Measurements from ENCODE around the gene DAGLB. TPM values are rescaled to one million over a fixed set of nuclear protein-coding genes. Genes with fewer than 3 reads are reported as not detected.
A peak's percentile ranks its signal among the peaks of the same experiment; 100 is the strongest.

Gene DAGLB
- total RNA-seq: 21.2 TPM

- intact Hi-C loops (cut with DNase I): no loop called here
- ATAC-seq (peak; percentile 97), DNase-seq (ENCODE audit: low spot score) (peak; percentile 98)
Measured at GRCh38 chr7:6447581-6448199, at the start of gene DAGLB. TSS of gene DAGLB (minus strand) at chr7:6447954. CDS start at chr7:6447842, 112 bp downstream.

DNA sequence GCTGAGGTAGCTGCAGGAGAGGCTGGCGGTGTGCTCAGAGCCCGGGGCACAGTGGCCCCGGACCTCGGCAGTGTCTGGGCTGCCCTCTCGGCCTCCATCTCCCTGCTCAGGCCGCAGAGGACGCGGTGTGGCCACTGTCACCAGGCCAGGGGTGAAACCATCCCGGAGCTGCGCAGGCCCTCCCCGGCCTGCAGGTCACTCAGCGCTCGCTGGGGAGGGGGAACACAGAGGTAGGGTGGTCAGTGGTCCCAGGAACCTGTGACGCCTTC, 49.8 kb upstream of the DAGLB start:
- intact Hi-C loops (cut with DNase I): no loop called here
- no peak for ATAC-seq

DNA sequence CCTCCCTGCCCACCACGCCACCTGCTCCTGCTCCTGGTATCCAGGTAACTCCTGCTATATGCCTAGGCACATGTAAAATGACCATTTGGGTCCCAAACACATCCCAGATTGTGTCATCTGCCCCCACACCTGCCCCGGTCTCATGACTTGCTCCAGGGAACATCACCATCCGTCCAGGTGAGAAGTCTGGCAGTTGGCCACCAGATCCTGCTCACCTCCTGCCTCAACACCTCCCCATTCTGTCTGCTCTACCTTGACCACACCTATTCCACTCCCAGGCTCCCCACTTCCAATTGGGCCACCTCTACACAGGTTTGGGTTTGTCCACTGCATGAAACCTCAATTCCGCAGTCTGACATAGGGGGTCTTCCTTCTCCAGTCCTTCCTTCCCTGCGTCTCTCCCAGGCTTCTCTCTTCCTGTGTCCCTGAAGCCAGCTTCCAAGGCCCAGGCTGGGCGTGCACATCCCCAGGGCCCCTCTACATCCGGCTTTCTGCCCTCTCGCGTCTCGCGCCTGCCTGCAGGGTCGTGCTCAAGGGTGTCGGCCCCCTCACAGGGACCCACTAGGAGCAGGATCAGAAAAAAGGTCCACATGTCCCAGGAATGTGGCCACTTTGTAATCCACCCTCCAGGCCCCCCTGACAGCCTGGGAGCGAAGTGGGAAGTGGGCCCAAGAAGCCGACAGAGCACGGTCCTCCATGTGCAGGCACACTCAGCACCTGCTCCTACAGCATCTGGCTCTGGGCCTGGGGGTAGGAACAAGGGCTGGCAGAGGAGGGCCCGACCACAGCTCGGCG, 49.3 kb upstream of the DAGLB start:
- ATAC-seq (no peak), DNase-seq (ENCODE audit: low spot score) (no peak)
- intact Hi-C loops (cut with DNase I): no loop called here

More for the DNA sequence above, 49.8 kb upstream of the DAGLB start:
- no peak for DNase-seq (ENCODE audit: low spot score)

GRCh38 chr7:6495597-6496262, 48.0 kb upstream of the DAGLB start:
- intact Hi-C loops (cut with DNase I): no loop called here
- DNase-seq (ENCODE audit: low spot score): no peak
- ATAC-seq: no peak

DNA sequence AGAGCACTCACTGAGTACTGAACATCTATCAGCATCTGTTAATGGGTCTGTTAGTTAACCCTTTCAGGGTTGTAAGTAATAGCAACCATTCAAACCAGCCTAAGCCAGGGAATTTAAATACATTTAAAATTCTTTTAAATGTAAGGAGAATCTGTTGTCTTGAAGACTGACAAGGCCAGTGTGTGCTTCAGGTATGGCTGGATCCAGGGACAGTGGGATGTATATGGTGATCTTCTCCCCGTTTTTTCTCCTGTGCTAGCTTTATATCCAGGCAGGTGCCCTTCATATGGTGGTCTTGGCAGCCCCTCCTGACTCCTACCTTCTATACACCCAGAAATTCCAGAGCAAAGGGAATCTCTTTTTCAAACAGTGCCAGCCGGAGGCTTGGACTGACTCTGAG, 46.6 kb upstream of the DAGLB start:
- ATAC-seq: no peak
- no peak for DNase-seq (ENCODE audit: low spot score)
- intact Hi-C loops (cut with DNase I): no loop called here

DNA sequence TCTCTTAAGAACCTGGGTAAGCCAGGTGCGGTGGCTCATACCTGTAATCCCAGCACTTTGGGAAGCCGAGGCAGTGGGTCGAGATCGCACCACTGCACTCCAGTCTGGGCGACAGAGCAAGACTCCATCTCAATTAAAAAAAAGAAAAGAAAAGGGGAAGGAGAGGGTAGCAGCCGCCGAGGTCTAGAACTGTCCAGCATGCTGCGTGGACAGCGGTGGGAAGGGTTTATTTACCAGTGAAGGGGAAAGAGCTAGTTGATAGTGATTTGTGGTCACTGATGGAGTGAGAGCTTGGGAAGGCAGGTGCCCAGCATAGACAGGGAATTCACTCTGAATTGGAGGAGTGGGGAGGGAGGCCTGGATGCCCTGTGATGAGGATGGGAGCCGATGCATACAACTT, 43.4 kb upstream of the DAGLB start:
- ATAC-seq (no peak), DNase-seq (ENCODE audit: low spot score) (no peak)
- intact Hi-C loops (cut with DNase I): no loop called here

- no peak for DNase-seq (ENCODE audit: low spot score)
- intact Hi-C loops (cut with DNase I): no loop called here
Measured at GRCh38 chr7:6489612-6490011, 41.9 kb upstream of the DAGLB start.

GRCh38 chr7:6487184-6487545, 39.4 kb upstream of the DAGLB start:
- no peak for DNase-seq (ENCODE audit: low spot score)
- intact Hi-C loops (cut with DNase I): no loop called here
- no peak for ATAC-seq

More at GRCh38 chr7:6489612-6490011, 41.9 kb upstream of the DAGLB start:
- ATAC-seq: no peak

DNA sequence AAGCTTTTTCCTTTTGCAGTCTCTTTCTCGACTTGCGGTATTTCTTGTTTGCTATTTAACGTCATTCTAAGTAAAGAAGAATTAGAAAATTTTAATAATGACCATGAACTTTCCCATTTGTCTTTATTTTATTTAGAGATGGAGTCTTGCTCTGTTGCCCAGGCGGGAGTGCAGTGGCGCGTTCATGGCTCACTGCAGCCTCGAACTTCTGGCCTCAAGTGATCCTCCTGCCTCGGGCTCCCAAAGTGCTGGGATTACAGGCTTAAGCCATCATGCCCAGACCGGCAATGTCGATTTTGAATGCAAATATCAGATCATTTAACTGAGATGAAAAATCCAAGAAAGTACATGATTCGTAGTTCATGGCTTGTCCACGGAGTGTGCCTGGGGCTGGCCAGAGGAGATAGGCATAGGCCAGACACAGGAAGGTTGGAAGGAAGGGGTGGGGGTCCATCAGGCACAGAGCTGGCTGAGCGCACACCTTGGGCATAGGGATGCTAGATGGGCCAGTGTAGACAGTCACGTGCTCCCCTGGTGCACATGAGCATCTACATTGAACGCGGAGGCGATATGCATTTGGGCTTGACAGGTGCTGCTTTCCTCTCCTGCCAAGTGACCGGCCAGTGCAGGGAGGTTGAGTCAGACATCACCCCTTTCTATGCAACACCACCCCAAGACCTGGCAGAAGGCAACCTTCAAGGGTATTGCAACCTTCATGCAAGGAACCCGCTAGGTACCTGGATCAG, 38.9 kb upstream of the DAGLB start:
- no peak for ATAC-seq
- no peak for DNase-seq (ENCODE audit: low spot score)
- intact Hi-C loops (cut with DNase I): no loop called here

GRCh38 chr7:6482743-6483119, 35.0 kb upstream of the DAGLB start:
- intact Hi-C loops (cut with DNase I): no loop called here
- ATAC-seq: no peak
- DNase-seq (ENCODE audit: low spot score): no peak

DNA sequence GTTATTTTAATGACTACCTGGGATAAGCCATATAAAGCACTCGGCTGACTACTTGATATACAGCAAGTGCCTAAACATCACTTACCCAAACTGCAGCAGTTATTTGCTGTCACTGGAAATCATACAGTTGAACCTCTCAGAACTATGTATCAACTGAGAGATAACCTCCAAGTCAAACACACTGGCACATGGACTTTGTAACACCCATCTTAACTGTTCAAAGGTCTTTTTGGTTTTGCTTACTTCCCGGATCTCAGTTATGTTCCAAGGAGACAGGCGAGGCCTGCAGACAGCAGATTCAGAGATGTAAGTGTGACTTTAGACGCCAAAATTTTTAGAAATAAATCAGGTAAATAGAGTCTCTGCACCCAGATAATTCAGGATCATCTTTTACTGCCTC, 34.6 kb upstream of the DAGLB start:
- intact Hi-C loops (cut with DNase I): no loop called here
- no peak for DNase-seq (ENCODE audit: low spot score)
- ATAC-seq: no peak

- ATAC-seq (no peak), DNase-seq (ENCODE audit: low spot score) (no peak)
- intact Hi-C loops (cut with DNase I): no loop called here
Measured at GRCh38 chr7:6481445-6481844, 33.7 kb upstream of the DAGLB start.

GRCh38 chr7:6480323-6480660, 32.5 kb upstream of the DAGLB start:
- intact Hi-C loops (cut with DNase I): no loop called here
- no peak for ATAC-seq
- DNase-seq (ENCODE audit: low spot score): no peak

DNA sequence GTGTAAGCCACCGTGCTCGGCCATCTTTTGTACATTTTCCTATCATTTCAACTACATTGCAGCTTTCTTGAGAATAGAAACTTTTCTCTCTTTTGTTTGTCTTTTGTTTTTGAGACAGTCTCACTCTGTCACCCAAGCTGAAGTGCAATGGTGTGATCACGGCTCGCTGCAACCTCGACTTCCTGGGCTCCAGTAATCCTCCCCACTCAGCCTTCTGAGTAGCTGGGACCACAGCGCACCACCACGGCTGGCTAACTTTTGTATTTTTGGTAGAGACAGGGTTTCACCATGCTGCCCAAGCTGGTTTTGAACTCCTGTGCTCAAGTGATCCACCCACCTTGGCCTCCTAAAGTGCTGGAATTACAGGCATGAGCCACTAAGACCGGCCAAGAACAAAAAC, 31.3 kb upstream of the DAGLB start:
- no peak for DNase-seq (ENCODE audit: low spot score)
- intact Hi-C loops (cut with DNase I): no loop called here
- no peak for ATAC-seq

DNA sequence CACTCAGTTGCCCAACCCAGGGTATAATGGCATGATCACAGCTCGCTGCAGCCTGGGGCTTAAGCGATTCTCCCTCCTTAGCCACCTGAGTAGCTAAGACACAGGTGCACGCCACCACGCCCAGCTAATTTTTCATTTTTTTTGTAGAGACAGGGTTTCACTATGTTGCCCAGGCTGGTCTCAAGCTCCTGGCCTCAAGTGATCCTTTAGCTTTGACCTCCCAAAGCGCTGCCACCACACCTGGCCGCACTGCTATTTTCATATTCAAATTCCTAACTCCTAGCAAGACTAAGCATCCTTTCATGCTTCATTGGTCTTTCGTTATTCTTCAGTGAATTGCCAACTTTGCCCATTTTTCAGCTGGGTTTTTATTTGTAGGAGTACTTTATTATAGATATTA, 30.4 kb upstream of the DAGLB start:
- intact Hi-C loops (cut with DNase I): no loop called here
- ATAC-seq: no peak
- DNase-seq (ENCODE audit: low spot score): no peak

DNA sequence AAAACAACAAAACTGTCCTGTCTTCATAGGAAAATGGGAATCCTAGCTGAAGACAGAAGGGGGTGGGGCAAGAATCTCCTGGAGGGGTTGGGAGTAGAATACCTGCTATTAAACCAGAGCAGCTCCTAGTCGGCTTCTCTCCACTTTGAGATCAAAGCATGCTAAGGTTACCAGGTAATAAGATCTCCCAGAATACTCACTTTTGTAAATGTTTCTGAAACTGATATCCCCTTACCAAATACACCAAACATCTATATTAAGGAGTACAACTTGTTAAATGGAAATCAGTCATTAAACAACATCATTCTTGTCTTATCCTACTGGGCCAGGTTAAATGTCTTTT, 29.5 kb upstream of the DAGLB start:
- DNase-seq (ENCODE audit: low spot score) (no peak), ATAC-seq (no peak)
- intact Hi-C loops (cut with DNase I): no loop called here

DNA sequence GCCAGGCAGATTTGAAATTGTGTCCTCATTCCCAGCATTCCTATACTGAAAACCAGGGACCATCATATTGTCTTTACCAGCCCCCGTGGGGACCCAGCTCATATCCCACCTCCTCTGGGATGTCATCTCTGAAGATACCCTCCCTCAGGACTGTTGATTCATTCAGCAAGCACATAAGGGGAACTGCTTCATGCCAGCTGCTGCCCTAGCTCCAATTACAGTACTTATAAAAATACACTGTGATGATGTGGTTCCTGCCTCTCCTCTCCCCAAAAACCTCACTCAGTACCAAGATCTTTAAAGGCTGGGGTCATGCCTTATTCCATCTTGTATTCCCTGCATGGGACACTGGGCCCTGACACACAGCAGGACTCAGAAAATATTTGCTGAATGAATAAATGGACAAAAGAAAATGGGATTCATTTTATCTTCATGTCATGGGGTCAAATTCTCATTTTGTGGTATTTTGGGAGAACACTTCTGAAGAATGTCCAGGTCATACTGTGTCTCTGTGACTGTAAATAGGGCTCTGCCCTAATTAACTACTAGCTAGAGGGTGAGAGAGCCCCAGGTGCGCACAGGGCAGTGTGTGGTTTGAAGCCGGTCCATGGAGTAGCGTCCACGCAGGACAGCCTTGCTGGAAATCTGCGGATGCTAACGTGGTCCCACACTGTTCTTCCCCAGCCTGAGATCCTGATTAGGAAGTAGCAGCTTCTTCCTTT, 29.0 kb upstream of the DAGLB start:
- intact Hi-C loops (cut with DNase I): no loop called here
- ATAC-seq (peak; percentile 25), DNase-seq (ENCODE audit: low spot score) (no peak)

GRCh38 chr7:6475433-6476186, 27.9 kb upstream of the DAGLB start:
- intact Hi-C loops (cut with DNase I): no loop called here
- ATAC-seq: no peak
- no peak for DNase-seq (ENCODE audit: low spot score)

GRCh38 chr7:6465862-6466261, 18.1 kb upstream of the DAGLB start:
- no peak for DNase-seq (ENCODE audit: low spot score)
- no peak for ATAC-seq
- intact Hi-C loops (cut with DNase I): no loop called here
